SU-DHL-6 (cell line): ENCODE results near the gene CHST15.

Source experiments
- H2AFZ ChIP-seq: fragments of 200-600 bp; sonication (generic); 2 replicates; pipeline ENCODE4 v1.6.1; 2014; ENCODE audit warnings: low read depth, mild to moderate bottlenecking, moderate library complexity, mixed read lengths, antibody characterized with exemption, low read length; ENCODE audit not compliant: severe bottlenecking
- H3F3A ChIP-seq: fragments of 200-600 bp; shearing (Covaris generic); 2 replicates; pipeline ENCODE4 v1.6.0; 2016; ENCODE audit warnings: antibody characterized with exemption, mild to moderate bottlenecking; ENCODE audit not compliant: insufficient read depth
- H3K27ac ChIP-seq: fragments of 200-600 bp; sonication (generic); 2 replicates; pipeline ENCODE4 v1.5.1; 2016; ENCODE audit warnings: low read depth, mild to moderate bottlenecking, low read length, moderate library complexity, mixed read lengths
- H3K27me3 ChIP-seq: fragments of 200-600 bp; sonication (generic), shearing (Covaris generic); 2 replicates; pipeline ENCODE4 v1.6.0; 2014; ENCODE audit warnings: mild to moderate bottlenecking, low read length
- H3K36me3 ChIP-seq: fragments of 200-600 bp; sonication (generic); 2 replicates; pipeline ENCODE4 v1.6.1; 2014; ENCODE audit warnings: mild to moderate bottlenecking, low read length, mixed read lengths
- H3K4me2 ChIP-seq: fragments of 300-600, 200-600 bp; shearing (Covaris generic), sonication (generic); 2 replicates; pipeline ENCODE4 v1.6.0; 2014; ENCODE audit warnings: low read length, low read depth, mild to moderate bottlenecking; ENCODE audit not compliant: poor library complexity, severe bottlenecking
- H3K4me3 ChIP-seq: fragments of 200-600 bp; sonication (generic); 2 replicates; pipeline ENCODE4 v1.5.1; 2014; ENCODE audit warnings: antibody characterized with exemption, low read length, mild to moderate bottlenecking, mixed read lengths; ENCODE audit not compliant: insufficient read depth, poor library complexity, severe bottlenecking
- H3K79me2 ChIP-seq: fragments of 200-600 bp; sonication (generic); 2 replicates; pipeline ENCODE4 v1.6.1; 2014; ENCODE audit warnings: mild to moderate bottlenecking, low read length, moderate library complexity; ENCODE audit not compliant: insufficient read depth
- H3K9ac ChIP-seq: fragments of 200-600 bp; sonication (generic); 2 replicates; pipeline ENCODE4 v1.7.0; 2014; ENCODE audit warnings: mild to moderate bottlenecking, low read length
- H3K9me2 ChIP-seq: fragments of 200-600 bp; sonication (generic); replicated peaks from 2 replicates; pipeline ENCODE4 v1.6.1; 2014; ENCODE audit warnings: low read length; ENCODE audit not compliant: insufficient read depth
- H3K9me3 ChIP-seq: fragments of 200-600 bp; sonication (generic); 2 replicates; pipeline ENCODE4 v1.6.1; 2014; ENCODE audit warnings: low read length, mixed read lengths; ENCODE audit not compliant: insufficient read depth
- H4K20me1 ChIP-seq: fragments of 200-600 bp; sonication (generic); 2 replicates; pipeline ENCODE4 v1.6.1; 2014; ENCODE audit warnings: low read depth, mild to moderate bottlenecking, antibody characterized with exemption, low read length, moderate library complexity, mixed read lengths
- CTCF ChIP-seq: fragments of 200-600 bp; sonication (generic); IDR thresholded peaks from one replicate; pipeline ENCODE4 v1.5.1; 2017; ENCODE audit warnings: antibody characterized with exemption, mild to moderate bottlenecking, low read length, moderate library complexity; ENCODE audit not compliant: insufficient read depth, poor library complexity, severe bottlenecking
- EZH2phosphoT487 ChIP-seq: fragments of 200-600 bp; sonication (generic), shearing (Covaris generic); conservative IDR thresholded peaks from 2 replicates; pipeline ENCODE4 v1.6.1; 2018; ENCODE audit warnings: mild to moderate bottlenecking, antibody characterized with exemption, low read length, moderate library complexity, mixed read lengths

CHST15 gene

GRCh38 chr10:124083740-124084397 is 9.5 kb downstream of the CHST15 start:
- Histone ChIP-seq H3K79me2 (peaks cover 78% of the 10 kb centered on the region), H3K4me2 (no peak overlapping the region), H4K20me1 (no peaks in the 10 kb centered on the region), H3K9me3 (no peaks in the 10 kb centered on the region), H3K27me3 (no peaks in the 10 kb centered on the region), H3K4me3 (no peak overlapping the region), H3K9ac (no peak overlapping the region), H3F3A (peaks cover 31% of the 10 kb centered on the region), H2AFZ (no peak overlapping the region), H3K9me2 (no peaks in the 10 kb centered on the region), H3K36me3 (0 out of 2 replicates have a peak, but pooled peaks cover 6% of the 10 kb centered on the region), H3K27ac (peak overlapping the region; percentile 61; the same call in 1 of the 2 replicates)
- TF ChIP-seq EZH2phosphoT487 (no peak), CTCF (no peak)

GRCh38 chr10:124083047-124083739 is 10.2 kb downstream of the CHST15 start:
- no peak overlapping the region for H2AFZ ChIP-seq
- peaks cover 72% of the 10 kb centered on the region for H3K79me2 ChIP-seq
- 0 out of 2 replicates have a peak, but pooled peaks cover 6% of the 10 kb centered on the region for H3K36me3 ChIP-seq
- H3K4me3 ChIP-seq: no peak overlapping the region
- no peak overlapping the region; the same call in 1 of the 2 replicates for H3K27ac ChIP-seq
- TF ChIP-seq EZH2phosphoT487 (no peak), CTCF (no peak)
- H3K9ac ChIP-seq: no peak overlapping the region
- H3K27me3 ChIP-seq: no peaks in the 10 kb centered on the region
- no peaks in the 10 kb centered on the region for H3K9me2 ChIP-seq
- H3K4me2 ChIP-seq: no peak overlapping the region
- H3K9me3 ChIP-seq: no peaks in the 10 kb centered on the region
- no peaks in the 10 kb centered on the region for H4K20me1 ChIP-seq
- H3F3A ChIP-seq: peaks cover 36% of the 10 kb centered on the region

GRCh38 chr10:124082555-124082954 is 10.8 kb downstream of the CHST15 start:
- no peaks in the 10 kb centered on the region for H4K20me1 ChIP-seq
- H3K9me3 ChIP-seq: no peaks in the 10 kb centered on the region
- TF ChIP-seq CTCF (no peak), EZH2phosphoT487 (no peak)
- H3K4me3 ChIP-seq: no peak overlapping the region
- no peak overlapping the region for H3K27ac ChIP-seq
- H3F3A ChIP-seq: peaks cover 37% of the 10 kb centered on the region
- no peak overlapping the region for H2AFZ ChIP-seq
- H3K36me3 ChIP-seq: 0 out of 2 replicates have a peak, but pooled peaks cover 6% of the 10 kb centered on the region
- peaks cover 68% of the 10 kb centered on the region for H3K79me2 ChIP-seq
- H3K4me2 ChIP-seq: no peak overlapping the region
- H3K27me3 ChIP-seq: no peaks in the 10 kb centered on the region
- no peaks in the 10 kb centered on the region for H3K9me2 ChIP-seq
- H3K9ac ChIP-seq: no peak overlapping the region
